Fibroblast of mammary gland (primary cell): ENCODE measurements around the gene DLX1.
"Not testable (repeated sequence)": the region's sequence is repeated elsewhere in the genome, so short reads cannot be mapped to it uniquely, and the experiment has no call there.

ENCODE experiments used
- DNase-seq: peaks from one replicate; pipeline ENCODE4 v3.0.0-alpha.2; 2010; ENCODE audit warnings: low read depth
- H3K4me3 ChIP-seq: 2 replicates; pipeline ENCODE4 v1.5.1; 2011; ENCODE audit warnings: low read depth, mild to moderate bottlenecking, low read length, moderate library complexity; ENCODE audit not compliant: control insufficient read depth
- CTCF ChIP-seq: conservative IDR thresholded peaks from 2 replicates; pipeline ENCODE4 v1.5.1; 2011; ENCODE audit warnings: low read depth, low read length, inconsistent platforms; ENCODE audit not compliant: control insufficient read depth, insufficient read depth

DLX1 gene

GRCh38 chr2:172137943-172138342 is 52.6 kb downstream of the DLX1 start:
- no peak for DNase-seq
- H3K4me3 ChIP-seq, result no peak overlapping the region
- TF ChIP-seq CTCF, result no peak

GRCh38 chr2:172138727-172139126 is 53.4 kb downstream of the DLX1 start:
- not testable (repeated sequence) for H3K4me3 ChIP-seq, DNase-seq
